CD14-positive monocyte (primary cell): ENCODE data around the gene MT1E. TPM values are rescaled to one million over a fixed set of nuclear protein-coding genes. Genes with fewer than 3 reads are reported as not detected.

ENCODE experiments used
- DNase-seq, 3 donors: peaks; one replicate each; pipeline ENCODE4 v3.0.0-alpha.2; 2011 to 2022
- H2AFZ ChIP-seq: 2 replicates; pipeline ENCODE4 v1.6.0; 2012; ENCODE audit warnings: mild to moderate bottlenecking, low read depth, low read length, inconsistent platforms; ENCODE audit not compliant: insufficient read depth, poor library complexity, severe bottlenecking
- H3K27ac ChIP-seq, 2 donors: 1 replicate in 1 of 2; 2 replicates in 1 of 2; pipeline ENCODE4 v1.5.1; 2012 to 2013; ENCODE audit warnings: low read length in 2 of 2, control low read depth in 1 of 2, inconsistent platforms in 1 of 2, low read depth in 1 of 2, mild to moderate bottlenecking in 1 of 2
- H3K27me3 ChIP-seq, 2 donors: one replicate each; pipeline versions ENCODE4 v1.6.0 to v1.6.1; 2011 to 2013; ENCODE audit warnings: low read length in 2 of 2; ENCODE audit not compliant: control insufficient read depth in 2 of 2, insufficient read depth in 2 of 2
- H3K36me3 ChIP-seq, 2 donors: replicated peaks in 1 of 2; 1 replicate in 1 of 2; 2 replicates in 1 of 2; pipeline versions ENCODE4 v1.5.1 to v1.6.1; 2012 to 2013; ENCODE audit warnings: low read length in 2 of 2, control low read depth in 1 of 2, inconsistent platforms in 1 of 2, mild to moderate bottlenecking in 1 of 2; ENCODE audit not compliant: insufficient read depth in 2 of 2, control insufficient read depth in 1 of 2
- H3K4me1 ChIP-seq, 2 donors: 1 replicate in 1 of 2; 2 replicates in 1 of 2; pipeline versions ENCODE4 v1.5.1 to v1.6.1; 2012 to 2013; ENCODE audit warnings: low read length in 2 of 2, control low read depth in 1 of 2, inconsistent platforms in 1 of 2, mild to moderate bottlenecking in 1 of 2, moderate library complexity in 1 of 2; ENCODE audit not compliant: insufficient read depth in 2 of 2, control insufficient read depth in 1 of 2
- H3K4me2 ChIP-seq: replicated peaks from 2 replicates; pipeline ENCODE3; 2012; ENCODE audit warnings: low read length, moderate library complexity, mild to moderate bottlenecking; ENCODE audit not compliant: poor library complexity, severe bottlenecking; ENCODE audit errors: extremely low read depth
- H3K4me3 ChIP-seq, 3 experiments: fragments of 200-600 bp in 1 of 3; sonication (generic) in 1 of 3; replicated peaks in 1 of 3; 1 replicate in 2 of 3; 2 replicates in 1 of 3; pipeline ENCODE4 v1.5.1; 2011 to 2013; ENCODE audit warnings: low read length in 3 of 3, mild to moderate bottlenecking in 3 of 3, control low read depth in 2 of 3, low read depth in 2 of 3, inconsistent platforms in 1 of 3, moderate library complexity in 1 of 3
- H3K79me2 ChIP-seq: 2 replicates; pipeline ENCODE4 v1.6.0; 2012; ENCODE audit warnings: mild to moderate bottlenecking, control low read depth, inconsistent platforms, low read length, moderate library complexity; ENCODE audit not compliant: insufficient read depth
- H3K9ac ChIP-seq: 2 replicates; pipeline ENCODE4 v1.6.0; 2017; ENCODE audit warnings: low read length, mild to moderate bottlenecking; ENCODE audit not compliant: insufficient read depth, poor library complexity, severe bottlenecking
- H3K9me3 ChIP-seq, 2 donors: replicated peaks in 1 of 2; 1 replicate in 1 of 2; 2 replicates in 1 of 2; pipeline versions ENCODE4 v1.5.1 to v1.6.1; 2012 to 2013; ENCODE audit warnings: low read length in 2 of 2, control low read depth in 1 of 2; ENCODE audit not compliant: control insufficient read depth in 1 of 2, insufficient read depth in 1 of 2
- H4K20me1 ChIP-seq: 2 replicates; pipeline ENCODE4 v1.6.0; 2012; ENCODE audit warnings: mild to moderate bottlenecking, low read length, control low read depth, moderate library complexity; ENCODE audit not compliant: insufficient read depth
- H3K27ac Mint-ChIP-seq, 7 donors: one replicate each; pipeline ENCODE4 v1.8.0; 2020; ENCODE audit warnings: mild to moderate bottlenecking in 7 of 7, mixed read lengths in 7 of 7, moderate library complexity in 6 of 7, inconsistent platforms in 2 of 7
- H3K27me3 Mint-ChIP-seq, 3 donors: one replicate each; pipeline ENCODE4 v1.8.0; 2021 to 2022; ENCODE audit warnings: low read depth in 3 of 3, mild to moderate bottlenecking in 3 of 3, mixed read lengths in 3 of 3, moderate library complexity in 3 of 3, inconsistent platforms in 1 of 3
- H3K36me3 Mint-ChIP-seq, 2 donors: one replicate each; pipeline ENCODE4 v1.8.0; 2020; ENCODE audit warnings: mixed read lengths in 2 of 2, inconsistent platforms in 1 of 2, mild to moderate bottlenecking in 1 of 2
- H3K4me1 Mint-ChIP-seq: one replicate; pipeline ENCODE4 v1.8.0; 2020; ENCODE audit warnings: mild to moderate bottlenecking, mixed read lengths
- H3K4me3 Mint-ChIP-seq, 2 donors: one replicate each; pipeline ENCODE4 v1.8.0; 2020; ENCODE audit warnings: mild to moderate bottlenecking in 2 of 2, mixed read lengths in 2 of 2, moderate library complexity in 1 of 2
- H3K9me3 Mint-ChIP-seq, 7 donors: one replicate each; pipeline ENCODE4 v1.8.0; 2020 to 2022; ENCODE audit warnings: mixed read lengths in 7 of 7, mild to moderate bottlenecking in 6 of 7, moderate library complexity in 6 of 7, inconsistent platforms in 2 of 7
- WGBS: methylation state at CpG from one replicate; pipeline ENCODE4 v1.1.5; 2013; ENCODE audit warnings: missing lambda C conversion rate; ENCODE audit not compliant: insufficient coverage; 5-methylcytosine and 5-hydroxymethylcytosine counted together
- intact Hi-C, 2 donors: fragments of 100-400 bp; cut with micrococcal nuclease; formaldehyde crosslinking; loops; one replicate each; pipeline versions ENCODE4 v1.15.0 to v1.15.1; 2023
- polyA plus RNA-seq, 3 donors: library from polyadenylated mRNA; depleted of rRNA in 1 of 3; unstranded in 2 of 3; stranded (reverse) in 1 of 3; fragments of 300-500 nt in 2 of 3; fragments of >200 nt in 1 of 3; fragmentation: Illumina TruSeq in 2 of 3; gene quantifications; 1 replicate in 2 of 3; 2 replicates in 1 of 3; pipeline ENCODE4 v1.2.3, GENCODE V29; 2012 to 2021
- TF ChIP-seq, protein P1 (sequence below): fragments of 200-600 bp; IDR thresholded peaks from one replicate; pipeline ENCODE4 v1.8.0; 2022; ENCODE audit warnings: antibody characterized with exemption, mild to moderate bottlenecking

The MT1E gene
- polyA plus RNA-seq, 3 donors = 1.3 to 4.3 (median 4.0) TPM

DNA sequence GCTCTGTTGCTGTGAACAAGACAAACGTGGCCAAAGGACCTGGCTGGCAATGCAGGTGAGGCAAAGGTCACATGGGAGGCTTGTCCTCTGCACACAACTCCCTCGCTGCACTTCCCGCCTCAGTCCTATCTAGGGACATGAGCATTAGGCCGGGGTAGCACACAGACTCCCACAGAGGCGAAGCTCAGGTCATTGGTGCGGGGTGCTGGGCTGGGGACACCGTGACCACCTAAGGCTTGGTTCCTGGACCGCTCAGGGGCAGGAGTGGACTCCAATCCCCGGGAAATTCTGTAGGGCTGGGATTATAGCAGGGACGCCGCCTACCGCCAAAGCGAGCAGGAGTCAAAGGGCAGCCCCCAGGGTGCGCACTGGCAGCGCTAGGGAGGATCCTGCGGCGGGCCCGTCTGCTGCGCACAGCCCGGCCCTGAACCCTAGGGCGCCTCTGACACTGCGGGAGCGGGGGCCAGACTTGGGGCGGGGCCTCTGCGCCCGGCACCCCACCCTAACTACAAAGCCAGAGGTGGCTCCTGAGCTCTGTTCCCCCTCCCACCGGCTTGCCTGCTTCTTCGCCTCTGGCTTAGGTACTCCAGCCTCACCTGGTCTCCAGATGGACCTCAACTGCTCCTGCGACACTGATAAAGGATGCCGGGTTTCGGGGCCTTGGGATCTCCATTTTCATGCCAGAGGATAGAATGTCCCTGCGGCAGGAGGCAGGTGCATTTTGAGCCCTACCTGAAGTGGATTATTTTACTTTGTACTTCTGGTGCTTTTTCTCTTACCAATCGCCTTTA is 22.3 kb downstream of the MT1E start:
- TF ChIP-seq, protein P1, sequence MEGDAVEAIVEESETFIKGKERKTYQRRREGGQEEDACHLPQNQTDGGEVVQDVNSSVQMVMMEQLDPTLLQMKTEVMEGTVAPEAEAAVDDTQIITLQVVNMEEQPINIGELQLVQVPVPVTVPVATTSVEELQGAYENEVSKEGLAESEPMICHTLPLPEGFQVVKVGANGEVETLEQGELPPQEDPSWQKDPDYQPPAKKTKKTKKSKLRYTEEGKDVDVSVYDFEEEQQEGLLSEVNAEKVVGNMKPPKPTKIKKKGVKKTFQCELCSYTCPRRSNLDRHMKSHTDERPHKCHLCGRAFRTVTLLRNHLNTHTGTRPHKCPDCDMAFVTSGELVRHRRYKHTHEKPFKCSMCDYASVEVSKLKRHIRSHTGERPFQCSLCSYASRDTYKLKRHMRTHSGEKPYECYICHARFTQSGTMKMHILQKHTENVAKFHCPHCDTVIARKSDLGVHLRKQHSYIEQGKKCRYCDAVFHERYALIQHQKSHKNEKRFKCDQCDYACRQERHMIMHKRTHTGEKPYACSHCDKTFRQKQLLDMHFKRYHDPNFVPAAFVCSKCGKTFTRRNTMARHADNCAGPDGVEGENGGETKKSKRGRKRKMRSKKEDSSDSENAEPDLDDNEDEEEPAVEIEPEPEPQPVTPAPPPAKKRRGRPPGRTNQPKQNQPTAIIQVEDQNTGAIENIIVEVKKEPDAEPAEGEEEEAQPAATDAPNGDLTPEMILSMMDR = no peak
- WGBS = 50% methylated on average over 31 of the region's 33 CpGs

DNA sequence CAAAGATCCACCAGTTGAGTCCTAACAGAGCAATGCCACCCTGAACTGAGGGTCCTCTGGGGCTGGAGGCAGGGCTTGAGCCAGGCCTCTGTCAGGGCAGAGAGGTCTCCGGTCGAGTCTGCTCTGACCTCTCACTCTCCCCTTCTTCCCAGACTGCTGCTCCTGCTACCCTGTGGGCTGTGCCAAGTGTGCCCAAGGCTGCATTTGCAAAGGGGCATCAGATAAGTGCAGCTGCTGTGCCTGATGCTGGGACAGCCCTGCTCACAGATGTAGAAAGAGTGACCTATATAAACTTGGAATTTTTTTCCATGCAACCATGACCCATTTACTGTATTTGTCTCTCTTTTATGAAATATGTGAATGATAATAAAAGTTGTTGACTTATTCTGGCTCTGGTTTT is 23.7 kb downstream of the MT1E start:
- Mint-ChIP-seq H3K9me3 (peaks cover 0 to 6% (median 0%) of the 10 kb centered on the region in 7 donors), H3K4me3 (no peak overlapping the region), H3K27me3 (peaks cover 52 to 75% (median 55%) of the 10 kb centered on the region in 3 donors), H3K27ac (peak overlapping the region in 1 of 7 donors; percentile 63), H3K4me1 (peaks cover 2% of the 10 kb centered on the region), H3K36me3 (no peaks in the 10 kb centered on the region)
- intact Hi-C loops = no loop called here
- H2AFZ ChIP-seq = no peak overlapping the region
- H4K20me1 ChIP-seq = no peaks in the 10 kb centered on the region
- no peak overlapping the region for H3K4me2 ChIP-seq
- H3K9ac ChIP-seq = no peak overlapping the region
- no peak overlapping the region for H3K4me3 ChIP-seq
- TF ChIP-seq, protein P1 = no peak
- H3K9me3 ChIP-seq = peaks cover 0 to 5% of the 10 kb centered on the region in 2 donors
- no peaks in the 10 kb centered on the region for H3K36me3 ChIP-seq
- no peaks in the 10 kb centered on the region for H3K4me1 ChIP-seq
- H3K79me2 ChIP-seq = no peaks in the 10 kb centered on the region
- no peak overlapping the region for H3K27ac ChIP-seq
- no peak for DNase-seq
- H3K27me3 ChIP-seq = peaks cover 29 to 65% of the 10 kb centered on the region in 2 donors
- WGBS = no CpG with 5 or more reads among the region's 2 CpGs

More for the DNA sequence above, 22.3 kb downstream of the MT1E start:
- no peaks in the 10 kb centered on the region for H3K36me3 ChIP-seq
- no peak overlapping the region for H3K27ac Mint-ChIP-seq
- H3K4me1 ChIP-seq = peaks cover 4 to 8% of the 10 kb centered on the region in 2 donors
- H3K4me3 Mint-ChIP-seq = peak overlapping the region in 1 of 2 donors; percentile 79
- H3K9ac ChIP-seq = no peak overlapping the region
- H3K9me3 Mint-ChIP-seq = peaks cover 0 to 9% (median 0%) of the 10 kb centered on the region in 7 donors
- no peaks in the 10 kb centered on the region for H4K20me1 ChIP-seq
- H3K79me2 ChIP-seq = no peaks in the 10 kb centered on the region
- H3K4me1 Mint-ChIP-seq = peaks cover 11% of the 10 kb centered on the region
- H3K4me2 ChIP-seq = no peak overlapping the region
- no peak overlapping the region for H3K4me3 ChIP-seq
- H3K9me3 ChIP-seq = peaks cover 0 to 5% of the 10 kb centered on the region in 2 donors
- H2AFZ ChIP-seq = no peak overlapping the region
- no peak overlapping the region for H3K27ac ChIP-seq
- no peak for DNase-seq
- peaks cover 36 to 77% of the 10 kb centered on the region in 2 donors for H3K27me3 ChIP-seq
- intact Hi-C loops = no loop called here
- H3K27me3 Mint-ChIP-seq = peaks cover 57 to 85% (median 69%) of the 10 kb centered on the region in 3 donors
- no peaks in the 10 kb centered on the region for H3K36me3 Mint-ChIP-seq
